ENCODE measurements around the gene CCR6.

DNA sequence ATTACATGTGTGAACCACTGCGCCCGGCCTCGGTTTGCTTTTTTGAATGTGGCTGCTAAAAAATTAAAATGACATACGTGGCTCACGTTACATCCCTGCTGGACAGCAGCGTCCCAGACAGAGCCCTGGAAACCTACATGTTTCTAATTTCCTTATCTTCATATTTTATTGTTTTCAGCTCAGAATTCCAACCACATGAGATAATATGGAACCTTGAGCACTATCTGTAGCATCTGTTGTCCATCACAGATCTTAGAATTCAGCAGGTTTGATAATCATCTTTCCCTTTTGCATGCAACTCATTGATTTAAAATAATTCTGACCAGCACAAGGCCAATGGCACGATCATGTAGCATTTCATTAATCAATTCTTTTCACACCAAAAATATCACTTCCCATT is 25.9 kb upstream of the CCR6 start:
- TF ChIP-seq RNF2 (IDR thresholded peaks at IDR 0.05; ENCODE audit: borderline replicate concordance, low read depth, low read length, missing control alignments, poor library complexity, severe bottlenecking) (no peak), EP300 (IDR thresholded peaks at IDR 0.05; ENCODE audit: borderline replicate concordance in 1 of 2, low read depth in 2 of 2, low read length in 2 of 2) (no peak), CREB1 (IDR thresholded peaks at IDR 0.05) (no peak)

Measured in H1 (cell line).